HT-29 (cell line): ENCODE measurements around the gene PNCK. TPM values are rescaled to one million over a fixed set of nuclear protein-coding genes. Genes with fewer than 3 reads are reported as not detected.
"Not testable (repeated sequence)": the region's sequence is repeated elsewhere in the genome, so short reads cannot be mapped to it uniquely, and the experiment has no call there.

Experiments
- DNase-seq: peaks from one replicate; pipeline ENCODE4 v3.0.0-alpha.2; 2015; ENCODE audit warnings: low spot score
- total RNA-seq: library from RNA; depleted of rRNA; stranded (reverse); fragments of >200 nt; shearing (Covaris generic); gene quantifications from 2 replicates; pipeline ENCODE4 v1.2.3, GENCODE V29; 2014

Gene PNCK
- total RNA-seq, 1 experiment from 2014 or later: 0.99 TPM

DNA sequence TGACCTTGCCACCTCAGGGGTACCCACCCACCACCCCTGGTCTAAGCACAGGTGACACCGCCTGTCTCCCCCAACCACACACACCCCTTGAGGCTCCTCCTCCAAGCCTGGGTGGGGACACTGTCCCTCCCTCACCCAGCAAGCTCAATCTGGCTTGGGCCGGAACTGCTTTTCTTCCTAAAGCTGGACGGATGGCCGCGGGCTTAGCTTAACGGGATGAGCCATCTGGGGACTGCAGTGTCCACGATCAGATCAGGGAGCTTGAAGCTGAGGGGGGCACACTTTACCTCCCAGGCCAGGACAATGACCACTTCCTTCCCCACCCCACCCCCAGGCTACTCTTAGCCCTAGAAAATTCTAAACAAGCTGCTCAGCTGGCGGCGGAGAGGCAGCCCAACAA lies 13.1 kb upstream of the PNCK start:
- no peak for DNase-seq

DNA sequence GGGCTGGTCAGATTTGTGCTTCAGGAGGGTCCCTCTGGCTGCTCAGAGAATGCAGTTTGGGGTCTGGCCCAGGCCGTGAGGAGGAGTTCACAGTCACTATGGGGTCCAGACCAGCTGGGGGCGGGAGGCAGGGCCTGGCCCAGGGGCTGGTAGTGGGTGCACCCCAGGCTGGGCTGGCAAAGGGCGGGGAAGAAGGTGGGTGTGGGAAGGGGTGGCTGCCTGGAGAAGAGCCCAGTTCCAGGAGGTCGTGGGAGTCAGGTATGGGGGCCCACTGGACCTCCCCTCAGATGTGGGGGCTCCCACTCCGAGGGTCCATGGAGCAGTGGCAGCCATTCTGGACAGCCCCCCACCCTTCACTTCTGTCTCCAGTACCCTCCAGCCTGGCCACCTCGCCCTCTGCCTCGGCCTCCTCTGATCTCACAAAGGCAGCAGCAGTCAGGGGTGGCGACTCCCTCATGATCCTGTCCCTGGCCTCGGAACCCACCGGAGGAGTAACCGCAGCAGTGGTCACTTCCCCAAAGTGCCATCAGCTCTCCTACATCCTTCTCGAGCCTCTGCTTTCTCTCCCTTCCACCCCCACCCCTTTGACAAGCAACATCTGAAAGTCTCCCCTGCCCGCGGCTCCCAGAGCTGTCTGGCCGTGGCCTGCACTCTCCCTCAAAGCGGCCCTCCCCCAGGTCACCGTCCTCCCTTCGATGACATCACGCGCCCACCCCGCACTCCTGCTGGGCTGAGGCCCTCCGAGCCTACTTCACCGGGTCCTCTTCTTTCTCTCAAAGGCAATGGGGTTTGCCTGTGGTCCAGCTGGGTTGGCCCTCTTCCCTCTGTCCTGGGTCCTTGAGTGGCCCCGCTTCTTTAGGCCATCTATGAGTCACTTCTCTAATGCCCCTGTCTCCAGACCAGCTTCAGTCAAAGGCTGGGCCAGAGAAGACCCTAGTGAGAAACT lies 12.4 kb upstream of the PNCK start:
- no peak for DNase-seq

DNA sequence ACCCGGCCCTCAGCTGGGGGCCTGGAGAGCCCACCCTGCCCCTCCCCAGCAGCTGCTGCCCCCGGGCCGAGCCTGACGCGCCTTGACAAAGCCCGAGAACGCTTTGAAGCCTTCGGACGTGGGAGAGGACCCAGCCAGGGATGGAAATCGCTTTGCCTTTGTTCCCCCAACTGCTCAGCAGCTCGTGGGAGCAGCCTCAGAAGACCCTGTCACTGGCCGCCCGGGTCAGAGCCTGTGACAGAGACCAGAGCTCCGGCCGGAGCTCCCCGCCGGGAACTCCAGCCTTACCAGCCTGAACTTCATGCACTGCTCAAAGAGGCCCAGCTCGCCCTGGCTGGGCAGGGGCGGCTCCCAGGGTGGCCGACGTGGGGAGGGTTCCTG lies 11.5 kb upstream of the PNCK start:
- no peak for DNase-seq

DNA sequence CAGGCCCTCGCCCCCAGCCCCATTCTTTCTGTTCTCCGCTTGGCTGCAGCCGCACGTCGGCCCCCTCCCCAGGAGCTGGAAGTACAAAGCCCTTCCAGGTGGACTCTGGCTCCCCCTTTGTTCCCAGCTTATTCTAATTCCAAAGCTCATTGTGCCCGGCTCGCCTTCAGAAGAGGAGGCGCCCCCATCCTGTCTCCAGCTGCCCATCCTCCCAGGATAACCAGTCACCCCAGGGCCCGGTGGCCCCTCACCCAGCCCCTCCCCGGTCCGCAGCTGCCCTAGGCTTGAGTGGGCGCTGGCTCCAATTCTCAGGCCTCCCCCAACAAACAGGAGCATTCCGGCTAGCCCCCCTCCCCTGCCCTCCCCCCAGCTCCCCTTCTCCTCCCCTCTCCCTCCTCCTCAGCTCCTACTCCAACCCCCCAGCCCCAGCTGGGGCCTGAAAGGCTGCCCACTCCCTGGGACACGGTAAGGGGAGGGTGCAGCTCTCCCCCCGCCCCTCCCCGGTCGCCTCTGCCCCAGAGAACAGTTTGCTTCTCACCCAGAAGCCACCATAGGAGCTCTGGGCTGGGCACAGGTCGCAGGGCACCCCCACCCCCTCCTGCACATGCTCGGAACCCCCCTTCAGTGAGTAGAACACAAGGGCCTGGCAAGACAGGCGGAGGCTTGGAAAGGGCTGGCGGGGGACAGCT lies 11.0 kb upstream of the PNCK start:
- DNase-seq: no peak

DNA sequence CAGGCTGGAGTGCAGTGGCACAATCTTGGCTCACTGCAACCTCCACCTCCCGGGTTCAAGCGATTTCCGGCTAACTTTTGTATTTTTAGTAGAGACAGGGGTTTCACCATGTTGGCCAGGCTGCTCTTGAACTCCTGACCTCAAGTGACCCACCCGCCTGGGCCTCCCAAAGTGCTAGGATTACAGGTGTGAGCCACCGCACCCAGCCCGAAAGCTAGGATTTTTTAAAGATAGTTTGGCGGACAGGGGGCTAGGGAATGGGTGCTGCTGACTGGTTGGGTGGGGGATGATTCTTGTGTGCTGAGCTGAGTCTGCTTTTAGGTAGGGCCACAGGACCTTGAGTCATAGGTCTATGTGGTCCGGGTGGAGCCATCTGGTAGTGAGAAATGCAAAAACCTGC lies 9.9 kb upstream of the PNCK start:
- DNase-seq: not testable (repeated sequence)

DNA sequence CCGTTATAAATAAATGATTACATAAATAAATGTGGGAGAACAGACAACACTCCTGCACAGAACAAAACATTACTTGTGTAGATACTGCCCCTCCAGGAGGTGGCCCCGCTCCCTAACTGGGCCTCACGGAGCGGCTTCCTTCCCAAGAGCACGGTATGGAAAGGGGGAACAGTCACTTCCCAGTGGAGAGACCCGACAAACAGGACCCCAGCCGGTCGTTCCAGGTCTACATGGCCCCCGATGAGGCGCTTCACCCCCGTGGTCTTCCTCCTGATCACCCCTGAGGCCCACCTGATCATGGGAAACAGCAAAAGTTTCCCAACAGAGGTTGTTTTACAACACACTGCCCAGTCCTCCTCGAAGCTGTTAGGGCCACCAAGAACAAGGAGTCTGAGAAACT lies 7.6 kb upstream of the PNCK start:
- no peak for DNase-seq

DNA sequence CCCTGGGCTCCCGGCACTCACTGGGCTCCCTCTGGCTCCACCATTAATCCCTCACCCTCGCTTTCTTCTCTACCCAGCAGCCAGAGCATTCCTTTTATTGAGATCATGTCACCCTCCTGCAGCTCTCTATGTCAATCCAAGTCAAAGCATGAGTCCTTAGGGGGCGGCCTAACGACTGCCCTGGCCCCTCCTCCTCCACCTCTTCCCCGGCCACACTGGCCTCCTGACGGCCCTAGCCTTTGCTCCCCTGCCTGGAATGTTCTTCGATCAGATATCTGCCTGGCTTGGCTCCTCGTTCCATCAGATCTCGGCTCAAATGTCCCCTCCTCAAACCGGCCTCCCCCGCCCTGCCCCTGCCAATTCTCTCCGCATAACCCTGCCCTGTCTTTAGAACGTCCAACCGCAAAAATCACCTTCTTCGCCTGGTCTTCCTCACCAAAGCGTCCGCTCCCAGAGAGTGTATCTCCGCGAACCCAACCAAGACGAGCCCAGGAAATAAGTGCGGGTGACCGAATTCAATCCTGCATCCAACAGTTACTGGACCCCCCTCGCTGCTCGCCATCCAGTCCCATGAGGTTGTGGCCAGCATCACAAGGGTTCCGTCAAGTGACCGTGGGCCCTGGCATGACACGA lies 722 bp upstream of the PNCK start:
- no peak for DNase-seq

DNA sequence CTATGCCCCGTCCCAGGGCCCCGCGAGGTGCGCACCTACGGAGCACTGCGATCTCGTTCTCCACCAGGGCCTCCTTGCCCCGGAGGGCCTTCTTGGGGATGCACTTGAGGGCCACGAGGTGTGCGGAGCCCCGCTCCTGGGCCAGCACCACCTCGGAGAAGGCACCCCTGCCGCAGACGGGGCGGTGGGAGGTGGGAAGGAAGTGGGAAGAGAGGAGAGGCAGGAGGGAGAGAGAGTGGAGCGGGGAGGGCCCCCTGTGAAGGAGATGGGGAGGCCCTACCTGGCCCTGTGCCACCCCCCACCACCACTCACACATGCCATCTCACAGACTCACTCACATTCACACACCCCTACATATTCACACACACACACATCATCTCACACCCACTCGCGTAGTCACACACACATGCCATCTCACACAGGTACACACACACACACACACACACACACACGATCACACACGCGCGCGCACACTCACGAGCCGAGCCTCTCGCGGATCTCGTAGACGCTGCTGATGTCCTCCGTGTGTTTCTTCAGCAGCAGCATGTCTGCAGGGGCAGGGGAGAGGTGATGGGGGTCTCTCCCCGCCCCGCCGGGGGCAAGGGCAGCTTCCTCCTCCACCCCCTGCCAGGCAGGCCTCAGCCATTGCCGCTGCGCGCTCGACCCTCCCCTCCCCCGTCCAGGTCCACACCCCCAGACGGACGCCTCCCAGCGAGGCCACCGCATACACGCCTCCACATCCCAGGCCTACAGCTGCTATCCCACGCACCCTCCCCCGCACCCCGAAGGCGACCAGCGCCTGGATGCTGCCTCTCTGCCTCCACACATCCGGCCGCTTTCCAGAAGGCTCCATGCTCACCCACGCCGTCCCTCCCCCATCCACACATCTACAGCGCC lies 834 bp downstream of the PNCK start:
- no peak for DNase-seq

DNA sequence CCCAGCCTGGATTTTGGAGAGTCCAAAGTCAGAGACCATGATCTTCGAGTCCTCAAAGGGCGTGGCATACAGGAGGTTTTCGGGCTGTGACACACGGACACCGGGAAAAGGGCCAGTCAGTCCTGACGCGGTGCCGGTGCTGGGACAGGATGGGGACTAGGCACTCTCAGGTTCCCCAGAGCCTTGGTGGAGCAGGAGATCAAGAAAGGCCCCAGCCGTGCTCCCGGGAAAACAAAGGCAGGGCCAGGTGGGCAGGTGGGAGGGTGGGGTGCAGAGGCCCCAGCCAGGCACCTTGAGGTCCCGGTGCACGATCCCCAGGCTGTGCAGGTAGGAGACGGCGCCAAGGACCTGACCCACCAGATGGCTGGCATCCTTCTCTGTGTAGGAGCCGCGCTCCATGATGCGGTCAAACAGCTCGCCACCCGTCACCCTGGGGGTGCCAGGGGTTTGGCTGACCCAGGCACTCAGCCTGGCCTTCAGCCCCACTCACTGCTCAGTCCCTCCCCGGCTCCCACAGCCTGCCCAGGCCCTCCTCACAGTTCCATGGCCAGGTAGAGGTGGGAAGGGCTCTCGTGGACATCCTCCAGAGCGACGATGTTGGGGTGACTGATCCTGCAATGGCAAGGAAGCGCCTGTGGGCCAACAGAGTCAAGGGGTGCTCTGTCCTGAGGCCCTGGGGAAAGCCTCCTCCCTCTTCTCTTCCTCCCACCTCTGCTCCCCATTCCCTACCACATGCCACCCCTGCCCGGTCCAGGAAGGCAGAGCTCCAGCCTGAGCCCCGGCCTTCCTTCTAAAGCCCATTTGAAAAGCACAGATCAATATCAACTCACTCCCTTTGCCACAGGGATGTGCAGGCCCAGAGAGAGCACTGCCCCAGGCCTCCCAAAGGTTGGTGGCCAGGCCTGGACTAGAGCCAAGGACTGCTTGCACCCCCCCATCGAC lies 1.8 kb downstream of the PNCK start:
- no peak for DNase-seq

DNA sequence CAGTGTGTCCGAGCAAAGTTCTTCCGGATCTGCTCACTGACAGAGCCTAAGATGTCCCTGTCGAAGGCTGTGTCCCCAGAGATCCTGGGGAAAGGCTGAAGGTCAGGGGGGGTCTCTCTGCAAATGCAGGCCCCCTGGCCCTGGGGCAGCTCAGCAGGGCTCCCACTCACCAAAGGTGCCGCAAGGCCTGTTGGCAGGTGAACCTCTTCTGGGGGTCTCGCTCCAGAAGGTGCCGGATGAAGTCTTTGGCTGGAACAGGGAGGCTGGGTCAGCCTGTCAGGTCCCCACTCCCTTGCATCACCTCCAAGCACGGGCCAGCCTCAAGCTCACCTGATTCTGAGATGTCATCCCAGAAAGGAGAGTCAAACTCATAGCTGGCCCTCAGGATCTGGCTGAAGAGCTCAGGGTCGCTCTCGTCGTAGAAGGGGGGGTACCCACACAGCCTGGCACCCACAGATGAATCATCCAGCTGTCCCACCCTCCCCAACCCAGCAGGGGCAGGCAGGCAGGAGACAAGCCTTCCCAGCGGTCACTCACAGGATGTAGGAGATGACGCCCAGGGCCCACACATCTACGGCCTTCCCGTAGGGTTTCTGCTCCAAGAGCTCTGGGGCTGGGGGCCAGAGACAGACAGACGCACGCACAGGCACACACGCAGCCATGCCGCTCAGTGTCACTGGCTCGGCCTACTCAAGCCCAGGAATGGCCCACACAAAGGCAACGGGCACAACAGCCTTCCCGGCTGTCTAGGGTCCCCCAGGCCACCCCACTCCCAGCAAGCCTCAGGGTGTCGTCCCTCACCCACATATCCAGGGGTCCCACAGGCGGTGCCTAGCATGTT lies 2.6 kb downstream of the PNCK start:
- no peak for DNase-seq

DNA sequence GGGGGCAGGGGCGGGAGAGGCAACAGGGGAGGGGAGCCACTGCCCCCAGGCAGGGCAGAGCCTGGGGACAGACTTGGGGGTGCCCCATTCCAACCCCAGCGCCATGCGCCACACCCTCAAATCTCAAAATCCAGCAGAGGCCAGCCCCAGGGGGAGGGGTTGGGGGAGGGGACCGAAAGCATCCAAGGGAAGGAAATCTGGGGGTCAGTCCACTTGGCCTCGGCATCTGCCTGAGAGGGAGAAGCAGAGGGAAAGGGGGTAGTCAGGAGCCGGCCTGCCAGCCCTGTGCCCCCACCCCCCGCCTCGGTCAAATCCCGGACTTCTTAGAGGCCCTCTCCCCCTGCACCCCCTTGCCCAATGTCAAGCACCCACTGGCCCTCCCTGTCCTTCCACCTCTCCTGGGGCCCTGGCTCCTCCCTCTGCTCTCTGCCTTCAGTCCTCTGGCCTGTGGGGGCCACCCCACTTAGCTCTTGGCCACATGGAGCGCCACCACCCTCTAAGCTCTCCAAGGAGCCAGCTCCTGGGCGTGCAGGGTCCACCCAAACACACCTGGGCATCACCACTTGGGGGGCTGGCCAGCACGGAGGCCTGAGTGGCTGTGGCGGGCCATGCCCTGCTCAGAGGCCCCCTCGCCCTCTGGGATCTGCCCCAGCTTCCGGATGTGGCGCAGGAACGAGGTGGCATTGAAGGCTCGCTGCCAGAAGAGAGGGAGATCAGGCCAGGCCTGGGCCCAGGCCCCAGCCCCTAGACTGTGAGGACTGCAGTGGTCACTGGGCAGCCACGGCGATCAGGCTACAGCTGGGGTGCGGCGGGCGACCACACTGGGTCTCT lies 3.5 kb downstream of the PNCK start:
- no peak for DNase-seq

DNA sequence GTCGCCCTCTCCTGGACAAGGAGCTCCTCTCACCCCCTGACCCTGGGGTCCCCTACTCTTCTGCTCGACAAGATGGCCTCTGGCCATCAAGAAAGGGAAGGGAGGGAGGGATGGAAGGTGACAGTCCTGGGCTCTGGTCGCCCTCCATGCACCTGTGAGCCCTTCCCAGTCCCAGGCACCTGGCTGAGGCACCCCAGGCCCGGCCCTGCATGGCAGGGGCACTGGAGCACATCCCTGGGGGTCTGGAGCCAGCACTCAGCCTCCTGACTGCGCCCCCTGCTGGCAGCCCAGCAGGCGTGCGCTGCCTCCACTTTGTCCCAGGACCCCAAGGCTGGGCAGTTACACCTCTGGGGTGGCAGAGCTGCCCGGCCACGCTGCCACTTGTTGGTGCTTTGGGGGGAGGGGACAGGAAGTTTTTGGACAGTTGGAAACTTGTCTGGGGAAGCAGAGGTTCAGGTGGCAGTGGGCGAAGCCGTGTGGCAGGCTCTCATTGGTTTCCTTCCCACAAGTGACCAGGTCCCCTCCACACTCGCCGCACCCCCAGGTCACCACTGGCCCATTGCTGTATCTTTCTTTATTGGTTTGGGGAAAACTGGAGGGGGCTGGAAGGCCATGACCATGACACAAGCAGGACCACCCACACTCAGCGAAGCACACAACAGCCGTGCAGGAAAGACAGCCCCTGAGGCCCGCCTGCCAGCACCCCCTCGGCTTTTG lies 4.3 kb downstream of the PNCK start:
- no peak for DNase-seq

DNA sequence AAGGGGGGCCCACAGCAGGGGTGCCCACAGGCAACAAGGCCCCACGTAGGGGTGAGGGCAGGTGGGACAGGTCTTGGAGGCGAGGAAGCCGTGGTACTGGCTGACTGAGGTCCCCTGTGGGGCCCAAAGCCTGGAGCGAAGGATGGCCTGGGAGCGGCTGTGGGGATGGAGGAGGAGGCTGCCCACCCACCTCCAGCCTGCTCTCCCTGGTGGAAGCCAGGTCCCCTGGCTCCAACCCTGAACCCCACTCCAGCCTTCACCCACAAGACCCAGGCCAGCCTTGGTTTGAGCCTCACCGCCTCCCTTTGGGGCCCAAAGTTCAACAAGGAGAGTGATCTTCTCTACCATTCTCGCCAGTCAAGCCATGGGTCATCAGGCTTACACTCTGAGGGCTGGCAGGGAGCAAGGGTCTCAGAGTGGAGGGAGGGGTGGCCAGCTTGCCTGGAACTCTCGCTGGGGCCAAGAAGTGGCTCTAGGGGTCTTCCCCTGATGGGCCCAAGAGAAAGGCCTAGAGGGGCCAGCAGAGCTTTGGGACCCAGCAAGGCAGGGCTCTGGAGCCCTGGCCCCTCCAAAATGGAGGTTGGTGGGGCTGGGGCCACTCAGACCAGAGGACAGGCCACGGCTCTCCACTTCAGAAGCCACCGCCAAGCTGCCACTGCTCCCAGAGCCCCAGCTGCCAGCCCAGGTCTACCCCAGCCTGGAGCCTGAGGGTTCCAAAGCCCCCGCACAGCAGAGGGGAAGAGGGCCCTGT lies 5.0 kb downstream of the PNCK start:
- DNase-seq: no peak

DNA sequence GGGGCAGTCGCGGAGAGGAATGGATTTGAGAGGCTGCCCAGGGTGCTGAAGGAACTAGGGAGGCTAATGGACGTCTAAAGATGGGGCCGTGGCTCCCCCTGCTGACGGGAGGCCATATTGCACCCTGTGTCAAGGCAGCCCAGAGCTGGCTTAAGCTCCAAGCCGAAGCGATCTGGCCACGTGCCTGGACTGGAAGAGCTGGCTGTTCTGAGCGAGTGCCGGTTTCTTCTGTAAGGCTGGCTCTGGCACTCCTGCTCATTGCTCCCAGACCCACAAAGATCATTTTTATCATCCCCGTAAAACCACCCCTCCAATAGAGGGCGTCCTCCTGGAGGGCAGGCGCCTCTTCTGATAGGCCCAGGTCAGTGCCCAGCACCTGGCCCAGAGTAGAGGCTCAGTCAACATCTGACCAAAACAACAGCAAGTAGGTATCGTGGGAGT lies 5.6 kb downstream of the PNCK start:
- peak; percentile 91 for DNase-seq

DNA sequence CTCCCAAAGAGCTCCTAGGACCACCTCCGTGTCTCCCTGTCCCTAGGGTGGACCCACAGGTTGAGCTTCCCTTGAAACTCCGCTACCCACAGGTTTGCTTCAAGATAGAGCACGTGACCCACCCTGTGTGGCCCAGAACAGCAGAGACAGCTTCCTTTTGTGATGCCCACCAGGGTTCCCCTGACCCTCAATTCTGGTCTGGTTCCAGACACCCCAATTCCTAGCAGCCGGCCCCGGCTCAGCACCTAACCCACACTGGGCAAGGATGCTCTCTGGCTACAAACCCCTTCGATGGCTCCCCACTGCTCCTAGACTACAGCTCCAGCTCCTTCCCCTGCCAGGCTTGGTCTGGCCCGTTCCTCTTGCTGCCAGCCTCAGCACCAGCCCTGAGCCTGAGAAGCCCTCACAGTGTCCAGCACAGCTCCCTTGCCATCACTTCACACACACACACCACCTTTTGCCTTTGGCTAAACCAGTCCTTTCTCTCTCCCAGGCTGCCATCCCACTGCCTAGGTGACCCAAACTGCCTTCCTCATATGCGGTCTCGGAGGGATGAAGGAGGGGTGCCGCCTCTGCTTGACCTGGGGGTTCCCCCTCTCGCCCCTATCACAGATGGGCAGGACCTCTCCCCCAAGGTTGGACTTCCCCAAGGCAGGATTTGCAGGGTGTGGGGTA lies 6.2 kb downstream of the PNCK start:
- no peak for DNase-seq

DNA sequence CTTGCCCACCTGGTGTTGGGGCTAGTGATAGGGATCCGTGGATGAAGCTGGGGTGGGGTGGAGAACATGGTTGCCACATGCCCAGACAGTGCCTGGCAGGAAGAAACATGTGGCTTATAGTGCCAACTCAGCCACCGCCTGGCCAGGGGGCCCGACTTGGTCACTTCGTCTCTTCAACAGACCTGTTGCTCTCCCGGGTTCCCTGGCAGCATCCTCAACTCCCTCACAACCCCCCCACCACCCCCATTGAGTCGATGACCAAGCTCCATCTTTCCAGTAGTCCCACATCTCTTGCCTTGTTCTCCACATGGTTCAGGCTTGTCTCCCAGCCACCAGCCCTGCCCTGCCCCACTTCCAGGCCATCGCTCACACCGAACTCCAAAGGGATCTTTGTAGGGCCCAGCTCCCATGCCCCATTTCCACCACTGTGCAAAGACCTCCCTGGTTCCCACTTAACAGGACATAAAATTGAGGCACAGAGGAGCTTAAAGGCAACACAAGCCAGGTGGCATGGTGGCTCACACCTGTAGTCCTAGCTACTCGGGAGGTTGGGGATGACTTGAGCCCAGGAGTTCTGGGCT lies 7.8 kb downstream of the PNCK start:
- no peak for DNase-seq
